GM13977 (cell line): ENCODE data around the gene S100B.
"Not testable (repeated sequence)": the region's sequence is repeated elsewhere in the genome, so short reads cannot be mapped to it uniquely, and the experiment has no call there.

Experiments
- DNase-seq: peaks from one replicate; pipeline ENCODE4 v3.0.0; 2012; ENCODE audit warnings: low spot score
- in situ Hi-C: fragments of 300-500 bp; cut with MboI; formaldehyde crosslinking; loops from one replicate; pipeline ENCODE4 v1.12.0; 2022; ENCODE audit warnings: low sequenced_read_pairs, low pct_unique_long_range_greater_than_20kb, mixed read lengths, inconsistent platforms; ENCODE audit not compliant: unreplicated experiment
- TF ChIP-seq, protein P1 (sequence below): IDR thresholded peaks from 2 replicates; pipeline ENCODE4 v1.5.1; 2012; ENCODE audit warnings: mild to moderate bottlenecking, control low read depth; ENCODE audit not compliant: insufficient read depth; ENCODE audit errors: extremely low read depth, missing control alignments

The S100B gene

DNA sequence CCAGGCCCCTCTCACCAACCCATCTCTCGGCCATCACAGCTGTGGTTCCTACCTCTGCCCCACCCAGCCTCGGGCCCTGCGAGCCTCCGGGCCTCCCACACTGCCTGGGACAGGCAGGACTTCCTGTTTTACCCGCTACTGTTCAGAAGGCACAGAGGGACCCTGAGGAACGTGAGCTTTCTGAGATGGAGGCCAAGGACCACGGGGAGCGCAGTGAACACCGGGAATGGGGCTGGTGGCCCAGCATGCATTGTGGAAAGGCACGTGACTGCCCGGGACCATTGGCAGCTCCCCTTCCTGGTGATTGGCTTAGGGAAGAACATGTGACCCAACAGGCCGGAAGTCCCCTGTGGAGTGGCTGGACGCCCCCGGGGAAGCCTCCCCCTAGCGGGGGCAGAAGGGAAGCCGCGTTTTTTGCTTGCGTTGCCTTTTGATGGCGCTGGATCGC, 7.0 kb downstream of the S100B start:
- TF ChIP-seq, protein P1, sequence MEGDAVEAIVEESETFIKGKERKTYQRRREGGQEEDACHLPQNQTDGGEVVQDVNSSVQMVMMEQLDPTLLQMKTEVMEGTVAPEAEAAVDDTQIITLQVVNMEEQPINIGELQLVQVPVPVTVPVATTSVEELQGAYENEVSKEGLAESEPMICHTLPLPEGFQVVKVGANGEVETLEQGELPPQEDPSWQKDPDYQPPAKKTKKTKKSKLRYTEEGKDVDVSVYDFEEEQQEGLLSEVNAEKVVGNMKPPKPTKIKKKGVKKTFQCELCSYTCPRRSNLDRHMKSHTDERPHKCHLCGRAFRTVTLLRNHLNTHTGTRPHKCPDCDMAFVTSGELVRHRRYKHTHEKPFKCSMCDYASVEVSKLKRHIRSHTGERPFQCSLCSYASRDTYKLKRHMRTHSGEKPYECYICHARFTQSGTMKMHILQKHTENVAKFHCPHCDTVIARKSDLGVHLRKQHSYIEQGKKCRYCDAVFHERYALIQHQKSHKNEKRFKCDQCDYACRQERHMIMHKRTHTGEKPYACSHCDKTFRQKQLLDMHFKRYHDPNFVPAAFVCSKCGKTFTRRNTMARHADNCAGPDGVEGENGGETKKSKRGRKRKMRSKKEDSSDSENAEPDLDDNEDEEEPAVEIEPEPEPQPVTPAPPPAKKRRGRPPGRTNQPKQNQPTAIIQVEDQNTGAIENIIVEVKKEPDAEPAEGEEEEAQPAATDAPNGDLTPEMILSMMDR, result no peak
- peak; percentile 15 for DNase-seq
- in situ Hi-C loops, result no loop called here

DNA sequence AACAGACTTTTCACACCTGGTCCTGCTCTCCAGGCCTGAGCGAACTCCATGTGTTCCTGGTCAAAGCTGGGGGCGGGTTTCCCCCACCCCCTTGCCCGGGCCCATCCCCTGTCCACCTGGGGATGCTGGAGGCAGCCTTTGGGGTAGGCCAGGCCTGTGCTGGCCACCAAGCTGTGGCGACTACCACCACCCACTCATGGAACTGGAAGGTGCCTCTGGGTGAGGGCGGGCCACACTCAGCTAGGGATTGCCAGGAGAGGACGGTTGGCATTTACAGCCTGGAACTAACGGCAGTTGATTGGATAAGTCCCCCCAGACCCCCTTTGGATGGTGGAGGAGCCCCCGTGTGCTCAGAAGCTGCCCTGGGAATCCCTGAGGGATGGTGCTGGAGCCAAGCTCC, 7.9 kb downstream of the S100B start:
- TF ChIP-seq, protein P1, result no peak
- in situ Hi-C loops, result no loop called here

DNA sequence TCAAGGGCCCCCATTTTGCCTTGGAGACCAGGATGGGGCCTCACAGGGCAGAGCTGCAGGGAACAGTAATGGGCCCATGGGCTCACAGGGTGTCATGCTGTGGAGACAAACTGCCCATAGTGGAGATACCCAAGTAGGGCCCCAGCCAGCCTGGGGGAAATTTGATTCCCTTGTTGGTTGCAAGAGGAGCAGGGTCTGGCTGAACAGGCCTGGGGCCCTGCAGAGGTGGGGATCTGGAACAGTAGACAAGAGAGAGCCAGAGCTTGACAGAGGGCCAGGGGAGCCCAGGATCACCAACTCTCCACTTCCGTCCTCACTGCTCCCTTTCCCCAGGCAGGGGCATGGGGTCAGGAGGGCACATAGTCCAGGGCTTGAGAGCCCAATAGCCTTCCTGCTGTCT, 8.7 kb downstream of the S100B start:
- DNase-seq, result peak; percentile 9
- in situ Hi-C loops, result no loop called here

More for the DNA sequence above, 7.9 kb downstream of the S100B start:
- DNase-seq, result peak; percentile 16

DNA sequence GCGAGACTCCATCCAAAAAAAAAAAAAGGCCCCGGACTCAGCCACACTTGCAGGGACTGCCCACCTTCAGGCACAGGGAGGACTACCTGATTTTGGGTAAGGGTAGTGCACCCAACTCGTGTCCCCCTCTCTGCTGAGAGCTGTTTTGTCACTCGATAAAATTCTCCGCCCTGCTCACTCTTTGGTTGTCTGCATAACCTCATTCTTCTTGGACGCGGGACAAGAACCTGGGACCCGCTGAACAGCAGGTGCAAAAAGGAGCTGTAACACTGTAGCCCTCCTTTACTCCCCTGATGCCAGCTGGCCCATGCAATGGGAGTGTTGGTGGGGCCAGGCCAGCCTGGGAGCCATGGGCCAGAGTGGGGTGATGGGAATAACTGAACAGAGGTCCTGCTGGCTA, 10.6 kb downstream of the S100B start:
- TF ChIP-seq, protein P1, result no peak
- DNase-seq, result no peak
- in situ Hi-C loops, result no loop called here

More for the DNA sequence above, 8.7 kb downstream of the S100B start:
- TF ChIP-seq, protein P1, result no peak

DNA sequence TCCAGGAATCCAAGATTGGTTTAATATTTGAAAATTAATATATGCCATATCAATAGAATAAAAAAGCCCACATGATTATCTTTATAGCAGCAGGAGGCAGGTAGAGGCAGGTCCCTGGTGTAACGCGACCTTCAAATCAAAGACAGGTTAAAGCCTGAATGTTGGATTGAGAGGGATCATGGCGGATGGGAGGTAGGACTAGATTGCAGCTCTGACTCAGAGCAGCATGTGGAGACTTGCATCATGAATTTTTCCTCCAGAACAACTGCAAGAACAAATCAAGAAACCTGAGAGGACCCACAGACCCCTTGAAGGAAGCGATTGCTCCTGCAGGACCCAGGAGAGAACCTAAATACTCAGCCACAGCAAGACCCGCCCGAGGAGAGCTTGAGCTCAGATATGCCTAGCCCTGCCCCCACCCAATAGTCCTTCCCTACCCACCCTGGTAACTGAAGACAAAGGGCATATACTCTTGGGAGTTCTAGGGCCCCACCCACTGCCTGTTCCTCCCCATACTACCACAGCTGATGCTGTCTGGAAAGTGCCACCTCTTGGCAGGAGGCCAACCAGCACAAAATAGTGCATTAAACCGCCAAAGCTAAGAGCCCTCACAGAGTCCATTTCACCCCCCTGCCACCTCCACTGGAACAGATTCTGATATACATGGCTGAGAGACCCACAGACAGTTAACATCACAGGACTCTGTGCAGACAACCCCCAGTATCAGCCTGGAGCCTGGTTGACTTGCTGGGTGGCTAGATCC, 19.5 kb downstream of the S100B start:
- in situ Hi-C loops, result no loop called here
- no peak for DNase-seq
- TF ChIP-seq, protein P1, result no peak

DNA sequence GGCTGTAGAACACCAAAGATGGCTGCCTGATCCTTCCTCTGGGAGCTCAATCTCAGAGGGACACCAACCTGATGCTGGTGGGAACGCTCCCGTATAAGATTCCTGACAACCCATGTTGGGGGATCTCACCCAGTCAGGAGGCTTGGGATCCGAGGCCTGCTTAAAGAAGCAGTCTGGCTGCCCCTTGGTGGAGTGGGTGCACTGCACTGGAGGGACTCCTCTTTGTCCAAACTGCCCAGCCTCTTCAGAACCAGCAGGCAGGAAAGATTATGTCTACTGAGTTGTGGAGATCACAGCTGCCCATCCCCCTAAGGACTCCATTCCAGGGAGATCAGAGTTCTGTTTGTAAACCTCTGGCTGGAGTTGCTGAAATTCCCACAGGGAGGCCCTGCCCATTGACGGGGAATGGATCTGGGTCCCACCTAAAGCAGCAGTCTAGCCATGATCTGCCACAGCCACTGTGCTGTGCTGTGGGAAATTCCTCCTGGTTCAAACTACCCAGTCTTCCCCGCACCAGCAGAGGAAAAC, 23.0 kb downstream of the S100B start:
- TF ChIP-seq, protein P1, result no peak
- in situ Hi-C loops, result no loop called here
- DNase-seq, result no peak

DNA sequence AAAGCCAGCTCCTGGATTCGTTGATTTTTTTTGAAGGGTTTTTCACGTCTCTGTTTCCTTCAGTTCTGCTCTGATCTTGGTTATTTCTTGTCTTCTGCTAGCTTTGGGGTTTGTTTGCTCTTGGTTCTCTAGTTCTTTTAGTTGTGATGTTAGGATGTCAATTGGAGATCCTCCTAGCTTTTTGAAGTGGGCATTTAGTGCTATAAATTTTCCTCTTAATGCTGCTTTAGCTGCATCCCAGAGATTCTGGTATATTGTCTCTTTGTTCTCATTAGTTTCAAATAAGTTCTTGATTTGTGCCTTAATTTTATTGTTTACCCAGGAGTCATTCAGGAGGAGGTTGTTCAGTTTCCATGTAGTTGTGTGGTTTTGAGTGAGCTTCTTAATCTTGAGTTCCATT, 25.5 kb downstream of the S100B start:
- in situ Hi-C loops, DNase-seq: not testable (repeated sequence)

DNA sequence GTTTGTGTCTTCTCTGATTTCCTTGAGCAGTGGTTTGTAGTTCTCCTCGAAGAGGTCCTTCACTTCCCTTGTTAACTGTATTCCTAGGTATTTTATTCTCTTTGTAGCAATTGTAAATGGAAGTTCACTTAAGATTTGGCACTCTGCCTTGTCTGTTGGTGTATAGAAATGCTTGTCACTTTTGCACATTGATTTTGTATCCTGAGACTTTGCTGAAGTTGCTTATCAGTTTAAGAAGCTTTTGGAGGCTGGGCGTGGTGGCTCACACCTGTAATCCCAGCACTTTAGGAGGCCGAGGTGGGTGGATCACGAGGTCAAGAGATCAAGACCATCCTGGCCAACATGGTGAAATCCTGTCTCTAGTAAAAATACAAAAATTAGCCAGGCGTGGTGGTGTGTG, 27.1 kb downstream of the S100B start:
- in situ Hi-C loops, DNase-seq: not testable (repeated sequence)
